Activated CD8-positive, alpha-beta memory T cell treated with anti-CD3 and anti-CD28 coated beads for 48 hours (primary cell): ENCODE measurements around the gene KPRP.

Source experiments
- DNase-seq, 3 experiments: peaks; one replicate each; pipeline ENCODE4 v3.0.0-alpha.2; 2020; ENCODE audit warnings: low read depth in 2 of 3, low spot score in 2 of 3

The KPRP gene

GRCh38 chr1:152770411-152770810 is 12.6 kb downstream of the KPRP start:
- no peak for DNase-seq

GRCh38 chr1:152774875-152775274 is 17.1 kb downstream of the KPRP start, which contains the start of gene LCE1F:
Gene LCE1F, plus strand, starts transcription at chr1:152775140. Its CDS starts 1,232 bp downstream, at chr1:152776372.
- no peak for DNase-seq

- DNase-seq, result no peak
Observed at GRCh38 chr1:152776361-152776760, 18.5 kb downstream of the KPRP start.

DNA sequence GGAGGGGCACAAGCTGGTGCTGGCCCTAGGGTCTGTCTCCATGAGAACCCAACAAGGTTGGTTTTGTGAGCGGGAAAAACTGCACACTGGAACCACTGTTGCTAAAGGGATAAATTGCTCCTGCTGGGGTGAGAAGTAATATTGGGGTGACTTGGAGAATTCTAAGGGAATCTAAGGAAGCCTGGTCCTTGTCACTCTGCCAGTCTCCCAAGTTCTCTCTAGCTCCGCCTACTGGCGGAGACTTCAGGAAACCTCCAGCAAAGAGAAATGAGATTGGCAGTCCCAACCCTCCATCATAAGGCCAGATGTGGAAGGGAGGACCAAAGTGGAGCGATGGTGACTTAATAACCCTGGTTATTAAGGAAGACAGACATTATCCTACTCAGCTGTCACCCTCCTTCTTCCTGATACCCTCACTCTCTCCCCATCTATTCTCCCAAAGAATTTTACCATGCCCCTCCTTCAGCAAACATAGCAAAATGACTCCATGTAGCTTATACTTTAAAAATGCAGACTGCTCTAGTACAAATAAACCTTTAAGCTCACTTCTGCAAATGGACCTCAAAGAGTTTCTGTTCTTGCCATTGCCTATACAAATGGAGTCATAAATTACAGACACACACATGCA is 19.8 kb downstream of the KPRP start:
- DNase-seq, result no peak

- DNase-seq, result no peak
Observed at GRCh38 chr1:152783095-152783494, 25.3 kb downstream of the KPRP start.

- DNase-seq, result no peak
Observed at GRCh38 chr1:152786077-152786476, 28.3 kb downstream of the KPRP start, which contains the start of gene LCE1E. Gene LCE1E, plus strand, starts transcription at chr1:152786257. Its CDS starts 1,043 bp downstream, at chr1:152787300.

DNA sequence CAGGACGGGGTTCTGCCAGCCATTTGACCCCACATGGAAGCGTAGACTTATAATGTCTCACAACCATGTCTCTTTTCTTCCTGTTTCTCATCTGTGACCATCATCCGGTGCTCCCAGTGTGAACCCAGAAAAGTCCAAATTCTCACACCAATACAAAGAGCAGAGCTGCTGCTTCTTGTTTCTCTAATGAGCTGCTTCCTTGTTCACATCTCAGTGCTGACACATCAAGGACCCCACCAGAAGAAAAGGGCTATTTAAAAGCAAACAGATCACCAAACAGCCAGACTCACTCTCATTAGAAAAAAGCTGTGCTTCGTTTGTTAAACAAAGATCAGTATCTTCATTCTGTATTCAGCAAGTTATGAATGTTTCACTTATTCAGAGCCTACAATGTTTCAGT is 37.9 kb downstream of the KPRP start:
- no peak for DNase-seq

- DNase-seq, result no peak
Observed at GRCh38 chr1:152796421-152796820, 38.6 kb downstream of the KPRP start, which contains the start of gene LCE1D. Gene LCE1D, plus strand, starts transcription at chr1:152796721. Its CDS starts 1,074 bp downstream, at chr1:152797795.

DNA sequence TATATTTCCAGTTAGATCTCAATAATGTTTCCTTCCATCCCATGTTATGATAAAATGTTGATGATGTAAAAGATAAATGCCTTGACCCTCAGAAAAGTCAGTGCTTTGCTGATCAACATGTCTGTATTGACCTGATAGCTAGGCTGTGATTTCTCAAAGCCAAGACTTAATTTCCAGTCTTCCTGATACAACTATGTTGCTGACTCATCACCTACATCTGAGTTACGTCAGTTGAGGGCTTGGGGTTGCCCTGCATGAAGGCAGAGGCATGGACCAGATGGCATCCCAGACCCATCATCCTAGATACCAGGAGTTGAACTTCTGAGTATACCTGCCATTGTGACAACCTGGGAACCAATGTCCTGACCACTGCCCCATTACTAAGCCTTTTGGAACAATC is 43.5 kb downstream of the KPRP start:
- DNase-seq, result no peak

DNA sequence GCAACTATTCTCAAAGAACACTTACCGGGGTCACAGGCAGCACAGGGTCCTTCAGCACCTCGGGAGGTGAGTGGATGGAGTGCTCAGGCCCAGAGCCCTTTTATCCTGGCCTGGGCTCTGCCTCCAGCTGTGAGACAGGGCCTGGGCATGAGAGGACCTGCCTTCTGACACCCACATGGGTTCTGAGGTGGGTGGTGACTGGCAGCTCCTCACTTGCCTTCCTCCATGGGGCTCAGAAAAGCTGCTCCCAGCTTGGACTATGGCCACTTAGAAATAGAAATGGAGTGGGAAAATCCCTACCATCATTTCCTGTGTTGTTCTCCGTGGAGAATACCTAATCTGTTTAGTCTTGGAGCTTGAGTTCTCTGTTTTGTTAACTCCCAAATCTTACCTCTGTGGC is 48.8 kb downstream of the KPRP start, which contains the start of gene LCE1C:
TSS of gene LCE1C (minus strand) at position 76 of the 400 bp plus-strand sequence. CDS start 1,173 bp downstream, outside the sequence.
- DNase-seq, result no peak

GRCh38 chr1:152811050-152811449 is 53.2 kb downstream of the KPRP start:
- no peak for DNase-seq
